Keratinocyte (primary cell): Measurements from ENCODE around the gene CAPZA2. TPM values are rescaled to one million over a fixed set of nuclear protein-coding genes. Genes with fewer than 3 reads are reported as not detected.

Experiments used
- DNase-seq: peaks from one replicate; pipeline ENCODE4 v3.0.0-alpha.2; 2011; ENCODE audit warnings: low read depth, missing footprints, low spot score
- FAIRE-seq: peaks from 2 replicates; lab custom pipeline; 2011; peaks lifted over from hg19 to GRCh38; lab: Jason Lieb, UNC
- H2AFZ ChIP-seq: 2 replicates; pipeline ENCODE4 v1.6.0; 2012; ENCODE audit warnings: low read length, control low read depth, inconsistent platforms; ENCODE audit not compliant: control insufficient read depth
- H3K27ac ChIP-seq: 2 replicates; pipeline ENCODE4 v1.5.1; 2011; ENCODE audit warnings: low read length; ENCODE audit not compliant: control insufficient read depth, insufficient read depth
- H3K27me3 ChIP-seq: 3 replicates; pipeline ENCODE4 v1.6.0; 2011; ENCODE audit warnings: low read length; ENCODE audit not compliant: control insufficient read depth, insufficient read depth; ENCODE audit errors: extremely low read depth
- H3K36me3 ChIP-seq, 2 experiments: 2 replicates in 1 of 2; 3 replicates in 1 of 2; pipeline ENCODE4 v1.5.1; 2011; ENCODE audit warnings: low read length in 2 of 2, mild to moderate bottlenecking in 1 of 2; ENCODE audit not compliant: control insufficient read depth in 2 of 2, insufficient read depth in 2 of 2; ENCODE audit errors: extremely low read depth in 1 of 2
- H3K4me1 ChIP-seq: 3 replicates; pipeline ENCODE4 v1.5.1; 2011; ENCODE audit warnings: low read length; ENCODE audit not compliant: control insufficient read depth, insufficient read depth; ENCODE audit errors: extremely low read depth
- H3K4me2 ChIP-seq: 3 replicates; pipeline ENCODE4 v1.6.0; 2011; ENCODE audit warnings: low read depth, low read length; ENCODE audit not compliant: control insufficient read depth, insufficient read depth; ENCODE audit errors: extremely low read depth
- H3K4me3 ChIP-seq, 3 experiments: fragments of 200-600 bp in 1 of 3; sonication (generic) in 1 of 3; 2 replicates in 2 of 3; 3 replicates in 1 of 3; pipeline ENCODE4 v1.5.1; 2011 to 2016; ENCODE audit warnings: low read length in 3 of 3, mild to moderate bottlenecking in 3 of 3, control low read depth in 2 of 3, inconsistent platforms in 1 of 3, low read depth in 1 of 3, mixed read lengths in 1 of 3, mixed run types in 1 of 3, moderate library complexity in 1 of 3; ENCODE audit not compliant: control insufficient read depth in 2 of 3, insufficient read depth in 2 of 3; ENCODE audit errors: extremely low read depth in 1 of 3
- H3K79me2 ChIP-seq: 2 replicates; pipeline ENCODE4 v1.6.0; 2012; ENCODE audit warnings: low read length; ENCODE audit not compliant: control insufficient read depth, insufficient read depth
- H3K9ac ChIP-seq: 3 replicates; pipeline ENCODE4 v1.6.0; 2011; ENCODE audit warnings: low read length; ENCODE audit not compliant: control insufficient read depth, insufficient read depth; ENCODE audit errors: extremely low read depth
- H3K9me1 ChIP-seq: 3 replicates; pipeline ENCODE4 v1.6.0; 2011; ENCODE audit warnings: low read length; ENCODE audit not compliant: control insufficient read depth, insufficient read depth; ENCODE audit errors: extremely low read depth
- H3K9me3 ChIP-seq: 2 replicates; pipeline ENCODE4 v1.5.1; 2012; ENCODE audit warnings: low read depth, low read length; ENCODE audit not compliant: control insufficient read depth
- H4K20me1 ChIP-seq: 3 replicates; pipeline ENCODE4 v1.6.0; 2011; ENCODE audit warnings: low read length; ENCODE audit not compliant: control insufficient read depth, insufficient read depth; ENCODE audit errors: extremely low read depth
- EZH2 ChIP-seq: IDR thresholded peaks from one replicate; pipeline ENCODE4 v1.6.1; 2012; ENCODE audit warnings: inconsistent platforms, mild to moderate bottlenecking, low read length, moderate library complexity
- dilution Hi-C: fragments of 300-500 bp; cut with MboI; formaldehyde crosslinking; loops from one replicate; pipeline ENCODE4 v1.7.0; 2020; ENCODE audit warnings: low sequenced_read_pairs; ENCODE audit not compliant: extremely low pct_ligation_motif_present
- polyA plus RNA-seq, 5 experiments: library from polyadenylated mRNA; depleted of rRNA in 3 of 5; stranded (reverse) in 3 of 5; stranded (forward) in 1 of 5; unstranded in 1 of 5; fragments of >200 nt; gene quantifications; 1 replicate in 1 of 5; 2 replicates in 3 of 5; 3 replicates in 1 of 5; pipeline versions ENCODE4 v1.2.1 to v1.2.3, GENCODE V29; 2011 to 2012; ENCODE audit warnings: missing spikeins in 2 of 5, low read depth in 1 of 5, low replicate concordance in 1 of 5
- TF ChIP-seq, protein P1 (sequence below), 3 experiments: IDR thresholded peaks in 1 of 3; conservative IDR thresholded peaks in 1 of 3; optimal IDR thresholded peaks in 1 of 3; 2 replicates in 2 of 3; 3 replicates in 1 of 3; pipeline versions ENCODE3 to v1.5.1; 2011; ENCODE audit warnings: low read length in 3 of 3, mild to moderate bottlenecking in 3 of 3, moderate library complexity in 2 of 3, control low read depth in 1 of 3, inconsistent platforms in 1 of 3; ENCODE audit not compliant: insufficient read depth in 2 of 3; ENCODE audit errors: extremely low read depth in 1 of 3

CAPZA2 gene
- polyA plus RNA-seq, 1 donor (not counting 4 experiments of a cell fraction or from before 2014, with no cell fraction given) = 150 TPM

DNA sequence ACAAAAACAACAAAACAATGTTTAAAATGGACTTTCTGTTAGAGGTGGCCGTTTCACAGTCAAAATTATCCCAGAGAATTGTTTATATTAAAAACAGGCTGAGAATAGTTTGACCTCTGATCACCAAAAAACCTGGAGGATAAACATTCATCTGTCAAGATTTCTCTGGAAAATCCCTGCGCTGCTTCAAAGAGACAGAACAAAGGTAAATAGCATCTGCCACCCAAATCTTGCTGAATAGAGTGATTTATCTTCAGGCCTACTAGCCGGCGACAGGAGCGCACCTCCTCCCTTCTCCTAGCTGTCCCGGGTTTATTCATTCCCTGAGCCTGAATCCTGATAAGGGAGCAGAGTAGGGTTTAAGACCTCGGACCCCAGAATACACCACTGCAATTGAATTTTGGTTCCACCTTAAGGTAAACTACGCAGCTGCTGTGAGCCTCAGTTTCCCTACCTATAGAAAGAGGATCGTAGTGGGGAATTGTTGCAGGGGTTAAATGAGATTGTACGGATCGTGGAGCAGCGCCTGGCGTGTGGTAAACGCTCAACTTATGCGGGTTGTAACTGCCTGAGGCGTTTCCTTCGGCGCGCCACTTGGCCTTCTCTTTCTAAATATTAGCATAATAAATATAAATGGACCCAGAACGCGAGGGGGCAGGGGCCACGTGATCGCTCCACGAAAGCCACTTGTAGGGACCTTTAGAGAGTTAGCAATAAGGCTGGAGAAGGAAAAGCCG lies 90.4 kb downstream of the CAPZA2 start:
- Histone ChIP-seq H3K36me3 (peaks cover 0 to 4% of the 10 kb centered on the region in 2 experiments), H3K4me3 (peak overlapping the region; percentile 17 to 91 (median 71)), H4K20me1 (no peaks in the 10 kb centered on the region), H3K4me2 (peak overlapping the region; percentile 66), H3K9ac (peak overlapping the region; percentile 93), H2AFZ (peak overlapping the region; percentile 28), H3K4me1 (peaks cover 11% of the 10 kb centered on the region), H3K79me2 (peaks cover 17% of the 10 kb centered on the region), H3K27me3 (no peaks in the 10 kb centered on the region), H3K9me1 (no peaks in the 10 kb centered on the region), H3K9me3 (no peaks in the 10 kb centered on the region), H3K27ac (peak overlapping the region; percentile 88)
- dilution Hi-C loops = no loop called here
- TF ChIP-seq EZH2 = no peak
- TF ChIP-seq, protein P1, sequence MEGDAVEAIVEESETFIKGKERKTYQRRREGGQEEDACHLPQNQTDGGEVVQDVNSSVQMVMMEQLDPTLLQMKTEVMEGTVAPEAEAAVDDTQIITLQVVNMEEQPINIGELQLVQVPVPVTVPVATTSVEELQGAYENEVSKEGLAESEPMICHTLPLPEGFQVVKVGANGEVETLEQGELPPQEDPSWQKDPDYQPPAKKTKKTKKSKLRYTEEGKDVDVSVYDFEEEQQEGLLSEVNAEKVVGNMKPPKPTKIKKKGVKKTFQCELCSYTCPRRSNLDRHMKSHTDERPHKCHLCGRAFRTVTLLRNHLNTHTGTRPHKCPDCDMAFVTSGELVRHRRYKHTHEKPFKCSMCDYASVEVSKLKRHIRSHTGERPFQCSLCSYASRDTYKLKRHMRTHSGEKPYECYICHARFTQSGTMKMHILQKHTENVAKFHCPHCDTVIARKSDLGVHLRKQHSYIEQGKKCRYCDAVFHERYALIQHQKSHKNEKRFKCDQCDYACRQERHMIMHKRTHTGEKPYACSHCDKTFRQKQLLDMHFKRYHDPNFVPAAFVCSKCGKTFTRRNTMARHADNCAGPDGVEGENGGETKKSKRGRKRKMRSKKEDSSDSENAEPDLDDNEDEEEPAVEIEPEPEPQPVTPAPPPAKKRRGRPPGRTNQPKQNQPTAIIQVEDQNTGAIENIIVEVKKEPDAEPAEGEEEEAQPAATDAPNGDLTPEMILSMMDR (optimal IDR thresholded peaks at IDR 0.05 in 1 of 3, IDR thresholded peaks at IDR 0.05 in 1 of 3, conservative IDR thresholded peaks at IDR 0.05 in 1 of 3; ENCODE audit: extremely low read depth in 1 of 3, insufficient read depth in 2 of 3, low read length in 3 of 3) = no peak
- DNase-seq (no peak), FAIRE-seq (no peak)

DNA sequence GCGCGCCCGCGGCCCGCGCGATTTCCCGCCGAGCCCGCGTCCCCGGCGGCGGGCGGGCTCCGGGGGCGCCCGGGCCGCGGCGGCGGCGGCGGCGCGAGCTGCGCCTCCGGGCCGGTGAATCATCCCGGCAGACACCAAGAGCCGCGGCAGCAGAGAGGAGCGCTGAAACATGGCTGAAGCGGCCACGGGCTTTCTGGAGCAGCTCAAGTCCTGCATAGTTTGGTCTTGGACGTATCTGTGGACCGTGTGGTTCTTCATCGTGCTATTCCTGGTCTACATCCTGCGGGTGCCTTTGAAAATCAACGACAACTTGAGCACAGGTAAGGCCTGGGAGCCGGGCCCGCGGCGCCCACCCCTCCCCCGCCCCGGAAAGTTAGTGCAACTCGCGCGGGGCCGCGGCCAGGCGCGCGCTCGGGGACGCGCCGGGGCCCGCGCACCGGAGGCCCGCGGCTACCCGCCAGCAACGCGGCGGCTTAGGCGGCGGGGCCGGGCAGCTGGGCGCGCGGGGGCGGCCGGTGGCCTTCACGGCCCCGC lies 91.1 kb downstream of the CAPZA2 start, which contains the start of gene ST7:
ST7 (plus strand) TSS at position 130 of the 534 bp plus-strand sequence; CDS start at position 170, 40 bp downstream.
- H3K9me1 ChIP-seq = no peaks in the 10 kb centered on the region
- H3K9ac ChIP-seq = peak within 1 kb of the TSS; percentile 93
- H3K9me3 ChIP-seq = no peaks in the 10 kb centered on the region
- dilution Hi-C loops = no loop called here
- no peak for TF ChIP-seq EZH2
- TF ChIP-seq, protein P1 (optimal IDR thresholded peaks at IDR 0.05 in 1 of 3, IDR thresholded peaks at IDR 0.05 in 1 of 3, conservative IDR thresholded peaks at IDR 0.05 in 1 of 3; ENCODE audit: extremely low read depth in 1 of 3, insufficient read depth in 2 of 3, low read length in 3 of 3) = no peak
- DNase-seq = no peak
- H3K27ac ChIP-seq = peak within 1 kb of the TSS; percentile 88
- H3K4me2 ChIP-seq = peak within 1 kb of the TSS; percentile 91
- H3K4me3 ChIP-seq = peak within 1 kb of the TSS; percentile 71 to 91 (median 87)
- H3K27me3 ChIP-seq = no peaks in the 10 kb centered on the region
- no peak for FAIRE-seq
- H3K79me2 ChIP-seq = peaks cover 19% of the 10 kb centered on the region
- peak within 1 kb of the TSS; percentile 98 for H2AFZ ChIP-seq
- H4K20me1 ChIP-seq = no peaks in the 10 kb centered on the region
- peaks cover 0 to 4% of the 10 kb centered on the region in 2 experiments for H3K36me3 ChIP-seq
- peaks cover 11% of the 10 kb centered on the region for H3K4me1 ChIP-seq
